ENCODE measurements around the gene SFRP2. TPM values are rescaled to one million over a fixed set of nuclear protein-coding genes. Genes with fewer than 3 reads are reported as not detected.

SFRP2 gene
- total RNA-seq, 1 donor: not detected

GRCh38 chr4:153780221-153780620 is 8.7 kb downstream of the SFRP2 start:
- no peak overlapping the region for H3K4me3 ChIP-seq (ENCODE audit: low read depth, low read length)
- no peak for DNase-seq (ENCODE audit: low read depth)
- no peak for TF ChIP-seq CTCF (IDR thresholded peaks at IDR 0.05; ENCODE audit: insufficient read depth, low read depth, low read length)

- H3K4me3 ChIP-seq (ENCODE audit: low read depth, low read length): no peak overlapping the region
- no peak for TF ChIP-seq CTCF (IDR thresholded peaks at IDR 0.05; ENCODE audit: insufficient read depth, low read depth, low read length)
- no peak for DNase-seq (ENCODE audit: low read depth)
These were observed 10.5 kb downstream of the SFRP2 start for GRCh38 chr4:153778383-153778782.

GRCh38 chr4:153777421-153777820 is 11.5 kb downstream of the SFRP2 start:
- no peak for TF ChIP-seq CTCF (IDR thresholded peaks at IDR 0.05; ENCODE audit: insufficient read depth, low read depth, low read length)
- DNase-seq (ENCODE audit: low read depth): no peak
- H3K4me3 ChIP-seq (ENCODE audit: low read depth, low read length): no peak overlapping the region

- no peak for TF ChIP-seq CTCF (IDR thresholded peaks at IDR 0.05; ENCODE audit: insufficient read depth, low read depth, low read length)
- DNase-seq (ENCODE audit: low read depth): no peak
These were observed 12.3 kb downstream of the SFRP2 start for GRCh38 chr4:153776601-153777000.

GRCh38 chr4:153773236-153773690 is 15.6 kb downstream of the SFRP2 start:
- DNase-seq (ENCODE audit: low read depth): no peak
- TF ChIP-seq CTCF (IDR thresholded peaks at IDR 0.05; ENCODE audit: insufficient read depth, low read depth, low read length): no peak
- no peak overlapping the region for H3K4me3 ChIP-seq (ENCODE audit: low read depth, low read length)

More at GRCh38 chr4:153776601-153777000, 12.3 kb downstream of the SFRP2 start:
- H3K4me3 ChIP-seq (ENCODE audit: low read depth, low read length): no peak overlapping the region

- no peak overlapping the region for H3K4me3 ChIP-seq (ENCODE audit: low read depth, low read length)
- no peak for DNase-seq (ENCODE audit: low read depth)
- no peak for TF ChIP-seq CTCF (IDR thresholded peaks at IDR 0.05; ENCODE audit: insufficient read depth, low read depth, low read length)
These were observed 17.8 kb downstream of the SFRP2 start for GRCh38 chr4:153771046-153771445.

GRCh38 chr4:153766758-153767157 is 22.1 kb downstream of the SFRP2 start:
- no peak overlapping the region for H3K4me3 ChIP-seq (ENCODE audit: low read depth, low read length)
- DNase-seq (ENCODE audit: low read depth): no peak
- no peak for TF ChIP-seq CTCF (IDR thresholded peaks at IDR 0.05; ENCODE audit: insufficient read depth, low read depth, low read length)
